Measurements from ENCODE around the gene BICC1.

Gene BICC1

GRCh38 chr10:58767652-58768051 lies 255.0 kb downstream of the BICC1 start:
- DNase-seq: no peak
- no CpG with 5 or more reads among the region's 4 CpGs for WGBS (ENCODE audit: extremely low coverage, insufficient coverage, low lambda C conversion rate)
- H3K36me3 ChIP-seq (ENCODE audit: control insufficient read depth, insufficient read depth, low read length): no peaks in the 10 kb centered on the region
- H3K4me2 ChIP-seq (ENCODE audit: low read length): no peak overlapping the region
- H2AK5ac ChIP-seq (ENCODE audit: low read length): no peak overlapping the region
- H2BK120ac ChIP-seq (ENCODE audit: low read depth, low read length): no peak overlapping the region
- no peak overlapping the region for H3K27ac ChIP-seq (ENCODE audit: low read depth, low read length)
- H3K4me1 ChIP-seq (ENCODE audit: control insufficient read depth, low read depth, low read length): no peaks in the 10 kb centered on the region
- H3K4ac ChIP-seq (ENCODE audit: low read depth, low read length): no peak overlapping the region
- H3K79me2 ChIP-seq (ENCODE audit: control insufficient read depth, insufficient read depth, low read length): no peaks in the 10 kb centered on the region
- no peaks in the 10 kb centered on the region for H3K79me1 ChIP-seq (ENCODE audit: low read length)
- no peaks in the 10 kb centered on the region for H3K27me3 ChIP-seq (ENCODE audit: insufficient read depth, low read length, poor library complexity)
- H3K23ac ChIP-seq (ENCODE audit: low read length): no peak overlapping the region
- no peak overlapping the region for H4K8ac ChIP-seq (ENCODE audit: low read depth, low read length)
- no peak overlapping the region for H3K9ac ChIP-seq (ENCODE audit: low read length)
- H2BK15ac ChIP-seq (replicated peaks; ENCODE audit: low read depth): no peak overlapping the region
- H3K56ac ChIP-seq (ENCODE audit: low read length): no peak overlapping the region
- no peak overlapping the region for H3K4me3 ChIP-seq (ENCODE audit: low read length)
- H3K18ac ChIP-seq (ENCODE audit: low read length): no peak overlapping the region
- no peak overlapping the region for H4K5ac ChIP-seq (ENCODE audit: low read length)
- no peak overlapping the region for H2BK5ac ChIP-seq (ENCODE audit: low read length)

- no peak overlapping the region for H3K9ac ChIP-seq (ENCODE audit: low read length)
- H3K79me1 ChIP-seq (ENCODE audit: low read length): no peaks in the 10 kb centered on the region
- no peaks in the 10 kb centered on the region for H3K4me1 ChIP-seq (ENCODE audit: control insufficient read depth, low read depth, low read length)
- no peaks in the 10 kb centered on the region for H3K36me3 ChIP-seq (ENCODE audit: control insufficient read depth, insufficient read depth, low read length)
- no peak overlapping the region for H3K56ac ChIP-seq (ENCODE audit: low read length)
- no peak overlapping the region for H3K4ac ChIP-seq (ENCODE audit: low read depth, low read length)
- no peaks in the 10 kb centered on the region for H3K79me2 ChIP-seq (ENCODE audit: control insufficient read depth, insufficient read depth, low read length)
- no peak overlapping the region for H2BK15ac ChIP-seq (replicated peaks; ENCODE audit: low read depth)
- H3K27ac ChIP-seq (ENCODE audit: low read depth, low read length): no peak overlapping the region
- DNase-seq: no peak
- H3K18ac ChIP-seq (ENCODE audit: low read length): no peak overlapping the region
- no peak overlapping the region for H2AK5ac ChIP-seq (ENCODE audit: low read length)
- no peak overlapping the region for H2BK120ac ChIP-seq (ENCODE audit: low read depth, low read length)
- no peak overlapping the region for H3K4me2 ChIP-seq (ENCODE audit: low read length)
- WGBS (ENCODE audit: extremely low coverage, insufficient coverage, low lambda C conversion rate): no CpG with 5 or more reads among the region's 1 CpG
- no peak overlapping the region for H4K8ac ChIP-seq (ENCODE audit: low read depth, low read length)
- no peak overlapping the region for H4K5ac ChIP-seq (ENCODE audit: low read length)
- no peak overlapping the region for H3K4me3 ChIP-seq (ENCODE audit: low read length)
- H3K27me3 ChIP-seq (ENCODE audit: insufficient read depth, low read length, poor library complexity): no peaks in the 10 kb centered on the region
- no peak overlapping the region for H3K23ac ChIP-seq (ENCODE audit: low read length)
- H2BK5ac ChIP-seq (ENCODE audit: low read length): no peak overlapping the region
Observed at GRCh38 chr10:58771863-58772262, 259.2 kb downstream of the BICC1 start.

- no peak overlapping the region for H2BK5ac ChIP-seq (ENCODE audit: low read length)
- H2BK120ac ChIP-seq (ENCODE audit: low read depth, low read length): no peak overlapping the region
- WGBS (ENCODE audit: extremely low coverage, insufficient coverage, low lambda C conversion rate): no CpG with 5 or more reads among the region's 3 CpGs
- no peak overlapping the region for H3K4me2 ChIP-seq (ENCODE audit: low read length)
- H3K36me3 ChIP-seq (ENCODE audit: control insufficient read depth, insufficient read depth, low read length): no peaks in the 10 kb centered on the region
- H2BK15ac ChIP-seq (replicated peaks; ENCODE audit: low read depth): no peak overlapping the region
- no peak overlapping the region for H3K56ac ChIP-seq (ENCODE audit: low read length)
- DNase-seq: no peak
- H4K5ac ChIP-seq (ENCODE audit: low read length): no peak overlapping the region
- H3K4me3 ChIP-seq (ENCODE audit: low read length): no peak overlapping the region
- H3K18ac ChIP-seq (ENCODE audit: low read length): no peak overlapping the region
- no peak overlapping the region for H3K23ac ChIP-seq (ENCODE audit: low read length)
- no peak overlapping the region for H4K8ac ChIP-seq (ENCODE audit: low read depth, low read length)
- H3K79me1 ChIP-seq (ENCODE audit: low read length): no peaks in the 10 kb centered on the region
- no peak overlapping the region for H3K27ac ChIP-seq (ENCODE audit: low read depth, low read length)
- no peak overlapping the region for H3K9ac ChIP-seq (ENCODE audit: low read length)
- H3K79me2 ChIP-seq (ENCODE audit: control insufficient read depth, insufficient read depth, low read length): no peaks in the 10 kb centered on the region
- H3K27me3 ChIP-seq (ENCODE audit: insufficient read depth, low read length, poor library complexity): no peaks in the 10 kb centered on the region
- H2AK5ac ChIP-seq (ENCODE audit: low read length): no peak overlapping the region
- H3K4ac ChIP-seq (ENCODE audit: low read depth, low read length): no peak overlapping the region
- H3K4me1 ChIP-seq (ENCODE audit: control insufficient read depth, low read depth, low read length): no peaks in the 10 kb centered on the region
Observed at GRCh38 chr10:58772758-58773157, 260.1 kb downstream of the BICC1 start.

GRCh38 chr10:58773341-58773740 lies 260.7 kb downstream of the BICC1 start:
- no CpG with 5 or more reads among the region's 4 CpGs for WGBS (ENCODE audit: extremely low coverage, insufficient coverage, low lambda C conversion rate)
- no peak overlapping the region for H3K18ac ChIP-seq (ENCODE audit: low read length)
- H3K4ac ChIP-seq (ENCODE audit: low read depth, low read length): no peak overlapping the region
- H3K4me1 ChIP-seq (ENCODE audit: control insufficient read depth, low read depth, low read length): no peaks in the 10 kb centered on the region
- no peaks in the 10 kb centered on the region for H3K36me3 ChIP-seq (ENCODE audit: control insufficient read depth, insufficient read depth, low read length)
- H3K4me2 ChIP-seq (ENCODE audit: low read length): no peak overlapping the region
- DNase-seq: no peak
- H3K56ac ChIP-seq (ENCODE audit: low read length): no peak overlapping the region
- no peak overlapping the region for H2BK5ac ChIP-seq (ENCODE audit: low read length)
- H2AK5ac ChIP-seq (ENCODE audit: low read length): no peak overlapping the region
- no peak overlapping the region for H4K8ac ChIP-seq (ENCODE audit: low read depth, low read length)
- no peak overlapping the region for H3K27ac ChIP-seq (ENCODE audit: low read depth, low read length)
- no peak overlapping the region for H3K9ac ChIP-seq (ENCODE audit: low read length)
- H3K79me1 ChIP-seq (ENCODE audit: low read length): no peaks in the 10 kb centered on the region
- no peak overlapping the region for H2BK15ac ChIP-seq (replicated peaks; ENCODE audit: low read depth)
- H3K27me3 ChIP-seq (ENCODE audit: insufficient read depth, low read length, poor library complexity): no peaks in the 10 kb centered on the region
- H4K5ac ChIP-seq (ENCODE audit: low read length): no peak overlapping the region
- H2BK120ac ChIP-seq (ENCODE audit: low read depth, low read length): no peak overlapping the region
- H3K4me3 ChIP-seq (ENCODE audit: low read length): no peak overlapping the region
- no peak overlapping the region for H3K23ac ChIP-seq (ENCODE audit: low read length)
- no peaks in the 10 kb centered on the region for H3K79me2 ChIP-seq (ENCODE audit: control insufficient read depth, insufficient read depth, low read length)

DNA sequence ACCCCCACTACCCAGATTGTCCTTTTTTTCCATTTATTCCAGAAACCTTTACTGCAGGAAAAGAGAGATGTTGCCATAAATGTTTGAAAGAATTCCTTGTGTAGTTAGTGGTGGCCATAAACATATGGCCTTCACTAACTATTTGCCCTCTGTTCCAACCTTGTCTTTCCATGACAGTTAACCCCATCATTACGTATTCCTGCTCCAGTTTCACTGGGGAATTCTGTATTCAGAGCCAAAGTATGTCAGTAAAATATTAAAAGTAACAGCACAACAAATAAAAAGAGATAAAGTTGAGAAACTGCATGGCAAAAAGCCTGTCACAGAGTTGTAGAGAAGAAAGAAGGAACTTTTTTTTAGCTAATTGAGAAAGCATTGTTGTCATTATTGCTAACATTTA lies 261.3 kb downstream of the BICC1 start:
- Histone ChIP-seq H3K27ac (ENCODE audit: low read depth, low read length) (no peak overlapping the region), H3K4ac (ENCODE audit: low read depth, low read length) (no peak overlapping the region), H3K79me2 (ENCODE audit: control insufficient read depth, insufficient read depth, low read length) (no peaks in the 10 kb centered on the region), H2BK120ac (ENCODE audit: low read depth, low read length) (no peak overlapping the region), H3K36me3 (ENCODE audit: control insufficient read depth, insufficient read depth, low read length) (no peaks in the 10 kb centered on the region), H3K4me2 (ENCODE audit: low read length) (no peak overlapping the region), H2BK15ac (replicated peaks; ENCODE audit: low read depth) (no peak overlapping the region), H3K18ac (ENCODE audit: low read length) (no peak overlapping the region), H3K4me3 (ENCODE audit: low read length) (no peak overlapping the region), H2BK5ac (ENCODE audit: low read length) (no peak overlapping the region), H3K4me1 (ENCODE audit: control insufficient read depth, low read depth, low read length) (no peaks in the 10 kb centered on the region), H3K9ac (ENCODE audit: low read length) (no peak overlapping the region), H3K79me1 (ENCODE audit: low read length) (no peaks in the 10 kb centered on the region), H3K27me3 (ENCODE audit: insufficient read depth, low read length, poor library complexity) (no peaks in the 10 kb centered on the region), H3K23ac (ENCODE audit: low read length) (no peak overlapping the region), H3K56ac (ENCODE audit: low read length) (no peak overlapping the region), H2AK5ac (ENCODE audit: low read length) (no peak overlapping the region), H4K8ac (ENCODE audit: low read depth, low read length) (no peak overlapping the region), H4K5ac (ENCODE audit: low read length) (no peak overlapping the region)
- WGBS (ENCODE audit: extremely low coverage, insufficient coverage, low lambda C conversion rate): no CpG with 5 or more reads among the region's 1 CpG
- DNase-seq: no peak

GRCh38 chr10:58775960-58776567 lies 263.4 kb downstream of the BICC1 start:
- Histone ChIP-seq H3K18ac (ENCODE audit: low read length) (no peak overlapping the region), H3K4me1 (ENCODE audit: control insufficient read depth, low read depth, low read length) (no peaks in the 10 kb centered on the region)

More at GRCh38 chr10:58775960-58776567, 263.4 kb downstream of the BICC1 start:
- Histone ChIP-seq H4K8ac (ENCODE audit: low read depth, low read length) (no peak overlapping the region), H2BK15ac (replicated peaks; ENCODE audit: low read depth) (no peak overlapping the region), H3K79me2 (ENCODE audit: control insufficient read depth, insufficient read depth, low read length) (no peaks in the 10 kb centered on the region), H3K9ac (ENCODE audit: low read length) (no peak overlapping the region), H2BK120ac (ENCODE audit: low read depth, low read length) (no peak overlapping the region), H3K4me2 (ENCODE audit: low read length) (no peak overlapping the region), H2BK5ac (ENCODE audit: low read length) (no peak overlapping the region), H3K27ac (ENCODE audit: low read depth, low read length) (no peak overlapping the region), H3K56ac (ENCODE audit: low read length) (no peak overlapping the region), H3K36me3 (ENCODE audit: control insufficient read depth, insufficient read depth, low read length) (no peaks in the 10 kb centered on the region), H3K79me1 (ENCODE audit: low read length) (no peaks in the 10 kb centered on the region), H3K23ac (ENCODE audit: low read length) (no peak overlapping the region), H4K5ac (ENCODE audit: low read length) (no peak overlapping the region), H3K4me3 (ENCODE audit: low read length) (no peak overlapping the region), H3K4ac (ENCODE audit: low read depth, low read length) (no peak overlapping the region), H2AK5ac (ENCODE audit: low read length) (no peak overlapping the region), H3K27me3 (ENCODE audit: insufficient read depth, low read length, poor library complexity) (no peaks in the 10 kb centered on the region)
- peak; percentile 18 for DNase-seq
- no CpG with 5 or more reads among the region's 4 CpGs for WGBS (ENCODE audit: extremely low coverage, insufficient coverage, low lambda C conversion rate)

All from mesendoderm (in vitro differentiated cells).